Thyroid gland (tissue), 4 donors: Measurements from ENCODE around the gene RAB3B. TPM values are rescaled to one million over a fixed set of nuclear protein-coding genes. Genes with fewer than 3 reads are reported as not detected.

ENCODE experiments used
- DNase-seq, 2 donors: peaks; one replicate each; pipeline ENCODE4 v3.0.0-alpha.2; 2019
- H3K27ac ChIP-seq, 3 donors: fragments of 200-600 bp; sonication (generic); 1 replicate in 2 of 3; 2 replicates in 1 of 3; pipeline ENCODE4 v1.5.1; 2016 to 2019; ENCODE audit warnings: mild to moderate bottlenecking in 1 of 3, moderate library complexity in 1 of 3
- H3K27me3 ChIP-seq: fragments of 200-600 bp; sonication (generic); one replicate; pipeline ENCODE4 v1.5.1; 2019
- H3K36me3 ChIP-seq, 2 donors: fragments of 200-600 bp; sonication (generic); one replicate each; pipeline ENCODE4 v1.5.1; 2016 to 2019
- H3K4me1 ChIP-seq, 2 donors: fragments of 200-600 bp; sonication (generic); one replicate each; pipeline ENCODE4 v1.5.1; 2017 to 2019
- H3K4me3 ChIP-seq, 3 donors: fragments of 200-600 bp; sonication (generic); replicated peaks in 1 of 3; 1 replicate in 2 of 3; 2 replicates in 1 of 3; pipeline ENCODE4 v1.5.1; 2016; ENCODE audit warnings: mild to moderate bottlenecking in 1 of 3
- H3K9me3 ChIP-seq: fragments of 200-600 bp; sonication (generic); one replicate; pipeline ENCODE4 v1.5.1; 2017
- POLR2A ChIP-seq, 2 donors: fragments of 450-650 bp; IDR thresholded peaks; one replicate each; pipeline ENCODE4 v1.6.1; 2017; ENCODE audit warnings: antibody characterized with exemption in 2 of 2, mild to moderate bottlenecking in 2 of 2, moderate library complexity in 1 of 2
- WGBS, 2 donors: methylation state at CpG; one replicate each; pipeline ENCODE4 v1.1.5; 2017; 5-methylcytosine and 5-hydroxymethylcytosine counted together
- intact Hi-C: fragments of 100-400 bp; cut with DNase I; formaldehyde crosslinking; loops from one replicate; pipeline ENCODE4 v1.15.1; 2023
- small RNA-seq: library from RNA; depleted of rRNA; stranded (forward); fragments of <200 nt; gene quantifications from one replicate; pipeline ENCODE3, GENCODE V24; 2016
- total RNA-seq, 4 donors: library from RNA; depleted of rRNA; stranded (reverse); fragments of >200 nt; gene quantifications; one replicate each; pipeline ENCODE4 v1.2.3, GENCODE V29; 2016
- TF ChIP-seq, protein P1 (sequence below), 6 experiments: fragments of 200-600 bp in 3 of 6; fragments of 450-650 bp in 3 of 6; sonication (generic) in 3 of 6; IDR thresholded peaks; one replicate each; pipeline ENCODE4 v1.5.1; 2016 to 2019; ENCODE audit warnings: antibody characterized with exemption in 6 of 6, mild to moderate bottlenecking in 2 of 6, inconsistent platforms in 1 of 6, moderate library complexity in 1 of 6

Gene RAB3B
- total RNA-seq, 4 donors from 2014 or later = under 0.01 TPM; not detected in 3

- Histone ChIP-seq H3K27ac (no peak overlapping the region), H3K36me3 (no peaks in the 10 kb centered on the region), H3K9me3 (no peaks in the 10 kb centered on the region), H3K4me1 (no peaks in the 10 kb centered on the region), H3K27me3 (no peaks in the 10 kb centered on the region), H3K4me3 (no peak overlapping the region)
- DNase-seq = no peak
- TF ChIP-seq, protein P1, sequence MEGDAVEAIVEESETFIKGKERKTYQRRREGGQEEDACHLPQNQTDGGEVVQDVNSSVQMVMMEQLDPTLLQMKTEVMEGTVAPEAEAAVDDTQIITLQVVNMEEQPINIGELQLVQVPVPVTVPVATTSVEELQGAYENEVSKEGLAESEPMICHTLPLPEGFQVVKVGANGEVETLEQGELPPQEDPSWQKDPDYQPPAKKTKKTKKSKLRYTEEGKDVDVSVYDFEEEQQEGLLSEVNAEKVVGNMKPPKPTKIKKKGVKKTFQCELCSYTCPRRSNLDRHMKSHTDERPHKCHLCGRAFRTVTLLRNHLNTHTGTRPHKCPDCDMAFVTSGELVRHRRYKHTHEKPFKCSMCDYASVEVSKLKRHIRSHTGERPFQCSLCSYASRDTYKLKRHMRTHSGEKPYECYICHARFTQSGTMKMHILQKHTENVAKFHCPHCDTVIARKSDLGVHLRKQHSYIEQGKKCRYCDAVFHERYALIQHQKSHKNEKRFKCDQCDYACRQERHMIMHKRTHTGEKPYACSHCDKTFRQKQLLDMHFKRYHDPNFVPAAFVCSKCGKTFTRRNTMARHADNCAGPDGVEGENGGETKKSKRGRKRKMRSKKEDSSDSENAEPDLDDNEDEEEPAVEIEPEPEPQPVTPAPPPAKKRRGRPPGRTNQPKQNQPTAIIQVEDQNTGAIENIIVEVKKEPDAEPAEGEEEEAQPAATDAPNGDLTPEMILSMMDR (IDR thresholded peaks at IDR 0.05) = no peak
- TF ChIP-seq POLR2A (IDR thresholded peaks at IDR 0.05) = no peak
- WGBS, 2 donors = 94% methylated on average over 1 of the region's 1 CpG
- intact Hi-C loops = no loop called here
These were observed 131.6 kb downstream of the RAB3B start for GRCh38 chr1:51858892-51859291.

Small RNA genes within 50 kb of the gene (small RNA-seq; reads per million reads assigned to genes)
- gene RN7SL290P (not detected), gene RNA5SP48 (not detected)

Other genes with a start within 250 kb of the RAB3B start
- 10 to 100 TPM; 75.0 to 98.7 (median 79.3) TPM for gene NRDC, start 112.0 kb downstream of the RAB3B start, total RNA-seq
- gene KTI12, start 43.1 kb upstream of the RAB3B start, total RNA-seq = 10 to 100 TPM in 2 of 4 donors, 1 to 10 TPM in 2; 7.7 to 11.0 (median 10.1) TPM
- gene TXNDC12, start 64.5 kb upstream of the RAB3B start, total RNA-seq = 10 to 100 TPM; 42.7 to 54.6 (median 48.7) TPM
- gene BTF3L4, start 65.6 kb upstream of the RAB3B start, total RNA-seq = 10 to 100 TPM; 40.5 to 69.7 (median 54.5) TPM
- gene ZFYVE9, start 151.4 kb upstream of the RAB3B start, total RNA-seq = 10 to 100 TPM; 51.1 to 58.8 (median 54.1) TPM